HG02943 (cell line): ENCODE measurements around the gene KCNK5.

Source experiments
- ATAC-seq: cut with Tn5 transposase; IDR thresholded peaks from one replicate; pipeline ENCODE4 v1.9.1; 2021; ENCODE audit warnings: mild to moderate bottlenecking, low read depth, moderate library complexity; ENCODE audit not compliant: unreplicated experiment

KCNK5 gene

DNA sequence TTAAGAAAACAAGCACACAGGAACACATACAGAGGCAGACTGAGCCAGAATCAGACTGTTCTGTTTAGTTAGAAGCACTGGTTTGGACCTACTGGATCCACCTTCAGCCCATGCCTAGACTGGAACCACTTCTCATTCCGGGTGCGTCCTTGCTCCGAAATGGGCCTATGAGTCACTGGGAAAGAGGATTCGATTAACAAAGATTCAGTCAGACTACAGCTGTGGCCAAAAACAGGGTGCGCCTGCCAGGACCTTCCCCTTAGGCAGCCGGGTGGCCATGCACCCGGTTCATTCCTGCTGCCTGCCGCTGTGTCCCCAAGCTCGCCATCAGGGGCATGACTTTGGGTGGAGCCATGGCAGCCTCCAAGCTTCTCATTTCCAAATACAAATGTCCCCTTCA lies 14.5 kb upstream of the KCNK5 start:
- no peak for ATAC-seq

DNA sequence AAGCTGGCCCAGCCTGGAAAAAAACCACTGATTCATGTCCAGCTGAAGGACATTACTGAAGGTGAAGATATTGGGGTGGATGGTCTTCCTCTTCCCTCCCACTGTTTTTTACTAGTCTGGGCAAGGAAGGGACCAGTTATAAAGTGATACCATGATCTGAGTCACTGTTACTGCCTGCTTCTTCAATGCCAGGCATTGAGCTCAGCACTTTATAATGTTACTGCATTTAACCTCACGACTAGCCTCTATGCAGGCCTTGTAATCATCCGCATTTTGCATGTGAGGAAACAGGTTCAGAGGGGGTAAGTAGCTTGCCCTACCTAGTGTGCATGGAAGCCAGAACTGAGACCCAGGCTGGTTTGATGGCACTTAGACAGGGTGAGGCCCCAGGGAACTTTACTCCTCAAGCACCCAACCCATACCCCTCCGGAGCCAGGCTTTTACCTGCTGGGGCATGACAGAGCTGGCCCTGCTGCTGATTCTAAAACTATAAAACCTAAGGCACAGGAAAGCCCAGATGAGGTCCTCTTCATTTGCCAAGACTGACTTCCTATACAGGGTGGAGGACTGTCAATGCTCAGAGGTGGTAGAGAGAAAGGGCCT lies 11.0 kb upstream of the KCNK5 start:
- ATAC-seq = no peak

DNA sequence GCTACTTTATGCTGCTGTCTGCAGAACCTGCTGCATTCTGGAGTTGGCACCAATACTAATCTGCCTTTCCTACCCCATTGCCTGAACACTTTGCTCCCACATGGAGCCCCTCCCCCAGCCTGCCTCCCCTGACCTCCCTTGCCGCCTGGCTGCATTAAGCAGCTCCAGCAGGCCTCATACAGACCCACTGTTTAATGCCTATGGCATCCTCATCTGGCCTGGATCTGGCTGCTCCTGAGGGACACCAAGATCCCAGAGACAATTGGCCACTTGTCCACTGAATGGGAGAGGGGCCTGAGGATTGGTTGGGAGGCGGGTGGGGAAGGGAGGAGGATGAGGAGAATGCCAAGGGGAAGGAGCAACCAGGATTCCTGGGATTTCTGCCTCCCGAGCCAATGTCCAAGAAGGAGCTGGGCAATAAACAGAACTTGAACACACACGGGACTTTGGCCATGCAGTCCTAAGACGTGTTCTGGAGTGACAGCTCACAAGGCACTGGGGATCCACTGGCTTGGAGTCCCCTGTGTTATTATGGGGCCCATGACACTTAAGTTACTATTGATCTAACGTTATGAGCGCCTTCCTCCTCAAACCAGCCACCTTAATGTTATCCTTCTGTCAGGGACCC lies 10.4 kb upstream of the KCNK5 start:
- ATAC-seq = no peak

DNA sequence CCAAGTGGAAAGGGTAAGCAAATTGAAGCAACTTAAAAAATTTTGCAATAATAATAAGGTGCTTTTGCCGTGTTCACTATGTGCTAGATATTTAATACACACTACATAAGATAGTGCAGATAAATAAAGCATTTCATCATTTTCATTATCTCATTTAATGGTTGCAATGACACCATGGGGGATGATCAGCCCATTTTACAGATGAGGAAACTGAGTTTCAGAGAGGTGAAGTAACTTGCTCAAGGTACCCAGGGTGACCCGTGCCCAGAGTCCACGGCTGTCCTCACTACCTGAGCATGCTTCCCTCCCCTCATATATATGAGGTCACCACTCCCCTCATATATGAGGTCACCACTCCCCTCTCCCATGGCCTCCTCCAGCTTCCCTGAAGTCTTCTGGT lies 7.5 kb upstream of the KCNK5 start:
- no peak for ATAC-seq

DNA sequence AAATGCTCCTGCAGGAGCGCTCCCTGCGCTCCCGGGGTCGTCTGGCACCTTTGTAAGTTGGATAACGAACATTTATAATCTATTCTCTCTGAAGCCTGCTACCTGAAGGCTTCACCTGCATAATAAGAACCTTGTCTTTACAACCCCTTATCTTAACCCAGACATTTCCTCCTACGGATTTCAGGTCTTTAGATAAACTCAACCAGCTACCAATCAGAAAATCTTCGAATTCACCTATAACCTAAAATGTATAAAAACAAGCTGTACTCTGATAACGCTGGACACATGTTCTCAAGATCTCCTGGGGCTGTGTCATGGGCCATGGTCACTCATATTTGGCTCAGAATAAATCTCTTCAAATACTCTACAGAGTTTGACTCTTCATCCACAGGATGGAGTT lies 4.1 kb upstream of the KCNK5 start:
- ATAC-seq = no peak

DNA sequence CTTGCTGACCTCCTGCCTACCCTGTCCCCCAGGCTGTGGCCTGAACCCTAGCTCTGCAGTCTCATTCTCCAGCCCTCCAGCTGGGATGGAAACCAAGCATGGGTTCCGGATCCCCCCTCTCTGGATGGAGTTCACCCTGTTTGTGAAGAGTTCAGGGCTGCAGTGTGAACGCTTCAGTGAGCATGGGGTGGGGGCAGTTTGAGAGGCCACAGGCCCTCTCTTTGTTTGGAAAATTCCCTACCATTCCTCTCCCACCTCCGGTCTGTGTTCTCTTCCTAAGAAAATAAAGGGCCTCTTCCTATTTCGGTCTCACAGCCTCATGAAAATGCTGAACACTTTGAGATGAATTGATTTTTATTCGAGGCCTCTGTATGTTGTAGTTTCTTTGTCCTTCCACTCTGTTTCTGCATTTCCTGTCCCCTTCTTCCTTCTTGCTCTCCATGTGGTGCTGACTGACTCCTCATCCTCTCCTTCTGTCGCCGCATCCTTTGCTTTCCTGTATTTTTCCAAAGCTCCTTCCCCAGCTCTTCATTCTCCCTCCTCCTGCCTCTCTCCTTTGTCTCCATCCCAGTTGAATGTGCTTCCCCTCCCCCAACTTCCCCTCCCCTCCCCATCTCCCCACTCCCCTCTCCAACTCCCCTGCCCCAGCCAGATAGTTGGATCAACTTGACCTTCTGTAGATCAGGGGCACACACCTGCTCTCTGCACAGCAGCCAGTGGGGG lies 2.4 kb upstream of the KCNK5 start:
- no peak for ATAC-seq

DNA sequence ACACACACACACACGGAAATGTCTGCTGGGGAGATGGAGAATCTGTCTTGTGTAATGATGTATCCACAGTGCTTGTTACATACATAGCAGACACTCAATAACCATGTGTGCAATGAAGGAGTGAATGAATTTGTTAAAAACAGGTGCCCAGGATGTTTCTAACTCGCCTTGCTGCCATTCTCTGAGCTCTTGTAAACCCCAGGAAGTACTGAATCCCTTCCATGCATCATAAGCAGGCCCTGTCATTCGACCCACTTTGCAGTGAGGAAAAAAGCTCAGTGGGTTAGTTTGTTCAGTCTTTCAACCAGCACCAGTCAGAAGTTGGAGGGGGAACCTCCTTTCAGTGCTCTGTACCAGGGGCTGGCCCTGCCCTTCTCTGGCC lies 1.4 kb upstream of the KCNK5 start:
- ATAC-seq = no peak

DNA sequence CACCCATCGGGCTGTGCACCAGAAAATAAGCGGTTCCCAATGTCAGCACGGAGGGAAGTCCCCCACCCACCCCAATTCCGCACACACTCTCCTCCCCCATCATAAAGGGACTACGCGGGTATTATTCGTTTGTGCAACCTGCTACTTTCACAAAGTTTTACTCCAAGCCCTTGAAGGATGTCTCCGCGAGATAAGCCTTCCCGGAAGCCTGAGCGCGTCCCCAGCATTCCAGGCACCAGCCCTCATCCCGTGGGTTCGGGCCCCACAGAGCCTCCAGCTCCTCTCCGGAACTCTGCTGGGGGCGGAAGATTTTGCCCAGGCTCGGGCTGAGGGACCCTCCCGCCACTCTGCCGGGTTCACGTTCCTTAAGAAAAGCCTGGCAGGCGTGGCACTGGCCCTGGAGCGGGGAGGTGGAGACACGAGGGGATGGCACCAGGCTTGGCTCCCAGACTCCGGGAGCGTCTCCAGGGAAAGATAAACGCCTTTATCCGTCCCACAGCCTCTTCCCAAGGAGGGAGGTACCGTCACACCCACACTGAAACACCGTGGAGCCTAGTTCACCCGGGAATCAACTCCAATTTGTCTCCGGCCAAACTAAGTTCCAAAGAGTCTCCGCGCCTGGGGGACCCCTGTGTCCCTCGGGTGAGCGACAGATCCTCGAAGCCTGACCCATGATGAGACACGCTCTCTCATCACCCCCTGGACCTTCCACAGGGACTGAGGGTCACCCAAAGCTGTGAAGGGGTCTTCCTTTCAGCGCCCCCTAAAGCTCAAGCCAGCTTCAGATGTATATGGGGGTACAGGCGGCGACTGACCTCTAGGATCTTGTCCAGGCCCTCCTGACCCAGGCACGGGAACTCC lies 934 bp downstream of the KCNK5 start:
- no peak for ATAC-seq

DNA sequence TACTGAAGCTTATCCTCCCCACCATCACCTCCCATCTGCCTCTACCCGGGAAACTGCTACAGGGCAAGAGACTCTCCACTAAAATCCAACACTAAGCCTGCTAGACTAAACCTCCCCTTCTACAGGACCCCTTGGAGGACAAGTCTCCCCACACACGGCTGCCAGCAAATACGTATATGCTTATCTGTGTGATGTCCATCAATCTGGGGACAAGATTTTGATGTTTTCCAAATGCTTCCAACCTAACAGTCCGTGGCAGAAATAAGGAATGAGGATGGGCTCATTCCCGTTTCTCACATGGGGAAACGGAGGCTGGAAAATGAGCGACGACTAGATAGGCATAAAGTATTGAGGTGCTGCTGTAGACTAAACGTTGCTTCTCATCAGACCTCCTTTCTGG lies 1.8 kb downstream of the KCNK5 start:
- no peak for ATAC-seq

DNA sequence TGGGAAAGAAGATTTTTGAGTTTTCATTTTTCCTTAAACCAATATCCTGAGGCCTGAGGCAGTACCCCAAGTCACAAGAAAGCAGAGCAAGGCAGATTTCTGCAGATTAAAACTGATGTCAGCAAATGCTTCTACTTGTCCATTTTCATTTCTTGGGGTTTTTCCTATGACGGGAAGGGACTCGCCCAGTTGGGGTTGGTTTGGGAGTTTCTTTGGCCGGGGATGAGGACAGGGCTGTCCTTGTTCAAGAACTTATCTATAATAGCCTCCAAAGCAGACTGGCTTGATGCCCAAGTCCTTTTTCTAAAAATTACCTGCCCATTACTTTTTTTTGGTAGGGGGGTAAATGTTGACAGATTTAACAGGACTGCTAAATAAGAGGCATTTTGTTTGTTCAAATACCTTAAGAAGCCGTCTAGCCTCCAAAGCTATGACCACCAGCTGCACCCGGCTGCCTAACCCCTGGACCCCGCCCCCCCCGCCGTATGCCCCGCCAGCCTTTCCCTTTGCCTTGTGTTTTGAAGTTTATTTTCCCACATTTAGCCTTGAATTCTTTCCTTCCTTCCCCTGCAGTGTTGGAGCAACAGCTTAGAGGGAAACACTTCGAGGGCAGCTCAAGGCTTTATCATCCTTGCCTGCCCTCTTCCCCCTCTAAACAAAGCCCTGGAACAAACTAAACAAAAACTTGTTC lies 2.5 kb downstream of the KCNK5 start:
- ATAC-seq = no peak

DNA sequence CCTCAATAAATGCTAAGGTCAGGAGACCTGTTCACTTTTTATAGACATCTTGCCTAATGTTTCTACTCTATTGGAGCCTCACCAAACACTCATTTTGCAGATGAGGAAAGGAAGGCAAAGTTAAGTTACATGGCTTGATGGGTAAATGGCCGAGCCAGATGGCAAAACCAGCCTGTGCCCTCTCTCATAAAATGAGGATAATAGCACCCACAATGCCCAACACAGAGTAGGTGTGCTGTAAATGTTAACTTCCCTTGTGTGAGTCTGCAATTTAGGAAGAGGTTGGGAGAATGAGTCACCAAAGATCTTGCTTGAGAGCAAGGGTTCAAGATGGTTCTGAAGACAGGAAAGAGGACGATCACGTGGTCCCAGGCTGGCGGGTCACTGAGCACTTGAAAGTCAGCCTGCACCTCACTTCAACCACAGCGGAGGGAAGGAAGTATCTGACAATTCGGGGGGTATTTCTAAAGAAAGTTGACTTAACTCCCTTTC lies 3.3 kb downstream of the KCNK5 start:
- ATAC-seq = no peak

DNA sequence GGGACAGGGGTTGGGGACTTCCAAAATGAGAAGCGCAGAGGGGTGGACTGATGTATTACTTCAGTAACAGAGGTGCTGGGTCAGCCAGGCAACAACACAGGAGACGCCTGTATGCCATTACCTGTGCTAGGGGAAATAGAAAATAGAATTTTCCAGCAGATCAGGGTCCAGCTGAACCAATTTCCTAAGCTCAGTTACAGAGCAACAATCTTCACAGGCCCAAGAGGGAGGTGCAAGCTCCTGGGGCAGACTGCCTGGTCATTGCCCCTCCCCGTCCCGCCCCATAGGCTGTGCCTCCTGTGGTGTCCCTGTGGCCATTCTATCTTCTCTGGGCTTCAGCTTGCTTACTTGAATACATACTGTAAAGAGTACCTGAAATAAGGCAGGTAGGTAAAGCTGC lies 3.7 kb downstream of the KCNK5 start:
- ATAC-seq = no peak

DNA sequence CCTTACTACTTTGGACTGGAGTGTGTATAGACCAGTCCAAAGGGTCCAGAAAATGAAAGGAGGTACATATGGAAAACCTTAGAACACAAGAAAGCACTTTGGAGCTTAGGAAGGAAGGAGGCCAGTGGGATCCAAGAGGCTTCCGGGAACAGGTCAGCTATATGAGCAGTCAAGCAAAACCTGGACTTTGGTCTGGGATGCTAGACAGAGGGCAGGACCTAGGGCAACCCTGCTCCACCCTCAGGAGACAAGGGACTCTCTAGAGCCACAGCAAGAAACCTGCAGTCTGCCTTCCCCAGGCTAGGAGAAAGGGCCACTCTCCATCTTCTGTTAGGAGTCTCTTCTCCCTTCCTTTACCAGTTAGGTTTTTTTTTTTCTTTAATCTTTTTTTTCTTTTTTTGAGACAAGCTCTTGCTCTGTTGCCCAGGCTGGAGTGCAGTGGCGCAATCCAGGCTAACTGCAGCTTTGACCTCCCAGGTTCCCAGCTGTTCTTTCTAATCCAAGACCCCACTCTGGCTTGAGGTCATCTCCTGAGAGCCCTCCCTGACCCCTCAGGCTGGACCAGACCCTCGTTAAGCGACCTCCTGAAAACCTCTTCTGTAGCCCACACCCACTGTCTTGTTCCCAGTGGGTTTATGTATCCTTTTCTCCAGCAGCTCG lies 4.6 kb downstream of the KCNK5 start:
- no peak for ATAC-seq

DNA sequence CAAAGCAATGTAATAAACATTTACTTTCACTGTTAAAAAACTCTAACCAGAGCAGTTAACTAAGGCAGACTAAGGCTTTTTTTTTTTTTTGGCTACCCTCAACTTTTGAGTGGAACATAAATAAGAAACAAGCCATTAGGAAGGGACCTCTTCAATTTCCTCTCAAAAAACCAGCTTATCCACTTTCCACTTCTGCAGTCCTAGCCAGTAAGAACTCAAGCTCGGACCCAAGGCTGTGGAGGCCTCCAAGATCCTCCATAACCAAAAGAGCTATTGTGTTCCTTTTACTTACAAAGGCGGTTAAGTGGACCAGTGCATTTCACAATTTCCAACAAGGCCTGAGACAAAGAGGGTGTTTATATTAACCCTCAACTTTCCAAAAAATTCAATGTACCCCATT lies 5.3 kb downstream of the KCNK5 start:
- ATAC-seq = no peak

DNA sequence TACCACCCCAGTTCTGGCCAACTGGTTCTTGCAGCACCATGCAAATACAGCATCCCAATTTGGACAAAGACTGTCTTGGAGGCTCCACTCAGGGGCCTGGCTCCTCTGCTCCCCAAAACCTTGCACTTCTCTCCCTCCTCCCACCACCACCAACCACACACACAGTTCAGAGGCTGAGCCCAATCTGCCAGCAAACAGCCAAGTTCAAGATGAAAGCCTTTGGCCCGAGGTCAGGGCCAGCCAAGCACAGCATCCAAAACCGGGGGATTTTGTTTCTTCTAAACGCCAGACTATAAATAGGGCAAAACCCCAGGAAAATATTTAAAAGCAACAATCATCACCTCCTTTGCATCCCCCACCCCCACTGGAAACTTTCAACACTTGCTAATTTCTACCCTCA lies 5.7 kb downstream of the KCNK5 start:
- no peak for ATAC-seq

DNA sequence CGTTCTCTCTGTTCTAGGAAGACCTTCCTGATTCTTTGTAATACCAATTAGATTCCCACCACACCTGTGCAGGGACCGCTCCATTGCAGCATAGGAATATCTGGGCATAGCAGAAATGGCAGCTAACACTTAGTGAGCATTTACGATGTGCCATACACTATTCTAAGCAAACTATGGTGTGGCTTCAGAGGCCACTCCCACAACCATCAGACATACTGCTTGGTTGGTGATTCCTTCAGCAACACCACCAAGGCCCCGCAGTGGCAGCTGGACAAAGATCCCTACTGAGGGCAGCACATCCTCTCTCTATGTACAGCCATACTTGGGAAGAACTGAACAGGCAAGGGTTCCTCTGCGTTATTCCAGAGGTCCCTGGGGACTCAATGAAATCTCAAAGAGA lies 6.2 kb downstream of the KCNK5 start:
- ATAC-seq = no peak

DNA sequence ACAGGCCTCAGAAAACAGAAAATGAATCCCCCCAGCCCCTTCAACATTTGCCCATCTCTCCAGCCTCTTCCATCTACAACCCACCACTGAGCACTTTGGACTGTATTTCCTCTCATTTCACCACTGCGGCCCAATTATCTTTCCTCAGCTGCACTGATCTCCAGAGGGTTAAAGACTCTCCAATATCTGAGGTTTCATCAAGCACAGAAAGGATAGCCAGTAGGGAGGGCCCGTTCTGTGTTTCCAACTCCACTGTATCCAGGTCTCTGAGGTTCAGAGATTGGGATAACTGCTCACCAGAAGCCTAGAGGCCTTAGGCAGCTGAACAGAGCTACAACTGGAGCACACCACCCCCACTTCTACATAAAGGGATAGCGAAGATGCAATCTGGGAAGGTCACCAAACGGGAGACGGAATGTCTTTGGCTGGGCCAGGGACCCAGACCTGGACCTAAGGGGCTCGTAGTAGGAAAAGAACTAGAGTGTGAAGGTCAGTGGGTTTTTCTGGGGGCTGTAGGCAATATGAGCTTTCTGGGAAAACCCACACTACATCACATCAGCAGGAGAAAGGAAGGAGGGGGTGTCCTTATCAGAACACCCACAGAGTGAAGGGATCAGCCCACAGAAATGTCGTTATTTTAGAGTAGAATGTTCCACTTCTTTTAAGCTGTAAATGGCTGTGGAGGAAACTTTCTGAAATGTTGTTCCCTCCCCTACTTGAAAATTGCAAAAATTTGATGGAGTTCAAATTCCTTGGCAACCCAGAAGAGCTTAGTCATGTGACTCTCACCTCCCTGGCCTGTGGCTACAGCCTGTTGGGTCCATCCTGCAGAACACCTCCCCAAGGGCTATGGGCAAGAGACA lies 7.3 kb downstream of the KCNK5 start:
- no peak for ATAC-seq

DNA sequence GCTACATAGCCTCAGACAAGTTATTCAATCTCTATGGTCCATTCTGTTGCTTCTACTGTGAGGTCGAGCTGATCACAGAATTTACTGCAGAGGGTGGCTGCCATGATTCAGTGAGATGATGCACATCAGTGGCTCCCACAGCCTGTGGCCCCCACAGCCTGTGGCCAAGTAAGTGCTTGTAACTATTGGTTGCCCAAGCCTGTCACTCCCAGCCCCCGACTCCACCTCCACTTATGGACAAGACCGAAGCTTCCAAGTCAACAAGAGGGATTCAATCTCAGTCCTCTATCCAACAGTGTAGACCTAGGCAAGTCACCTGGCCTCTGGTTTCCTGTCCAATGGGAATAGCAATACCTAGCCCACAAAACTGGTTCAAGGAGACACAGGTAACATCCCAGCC lies 8.2 kb downstream of the KCNK5 start:
- no peak for ATAC-seq
